GM19193 (cell line): ENCODE measurements around the gene TMA7B.

Experiments
- POLR2A ChIP-seq: IDR thresholded peaks from 4 replicates; pipeline ENCODE4 v1.6.1; 2011; ENCODE audit not compliant: insufficient read depth, insufficient read length; ENCODE audit errors: extremely low read depth

TMA7B gene

DNA sequence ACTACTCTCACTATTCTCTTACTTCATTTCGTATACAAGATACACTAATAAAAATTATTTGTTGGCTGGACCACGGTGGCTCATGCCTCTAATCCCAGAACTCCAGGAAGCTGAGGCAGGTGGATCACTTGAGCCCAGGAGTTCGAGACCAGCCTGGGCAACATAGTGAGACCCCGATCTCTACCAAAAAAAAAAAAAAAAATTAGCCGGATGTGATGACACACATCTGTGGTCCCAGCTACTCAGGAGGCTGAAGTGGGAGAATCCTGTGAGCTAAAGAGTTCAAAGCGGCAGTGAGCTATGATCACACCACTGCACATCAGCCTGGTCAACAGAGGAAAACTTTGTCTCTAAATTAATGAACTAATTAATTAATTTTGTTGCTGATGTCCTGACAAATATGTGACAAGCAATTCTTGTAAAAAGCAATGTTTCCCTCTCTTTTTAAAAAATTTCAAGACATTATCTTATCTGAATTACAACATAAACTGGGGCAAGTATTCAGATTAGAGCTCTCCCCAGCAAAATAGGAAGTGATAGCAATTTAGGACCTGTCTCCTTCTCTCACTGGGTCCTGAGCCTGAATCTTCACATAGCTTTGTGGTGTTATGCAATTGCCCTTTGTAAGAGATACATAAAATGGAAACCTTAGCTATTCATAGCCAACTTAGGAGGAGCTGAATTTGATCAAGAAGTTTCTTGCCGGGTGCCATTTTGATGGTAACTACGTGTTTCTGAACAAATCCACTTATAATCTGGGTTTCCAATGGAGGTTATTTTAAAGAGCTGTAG is 17.6 kb upstream of the TMA7B start:
- TF ChIP-seq POLR2A, result no peak

DNA sequence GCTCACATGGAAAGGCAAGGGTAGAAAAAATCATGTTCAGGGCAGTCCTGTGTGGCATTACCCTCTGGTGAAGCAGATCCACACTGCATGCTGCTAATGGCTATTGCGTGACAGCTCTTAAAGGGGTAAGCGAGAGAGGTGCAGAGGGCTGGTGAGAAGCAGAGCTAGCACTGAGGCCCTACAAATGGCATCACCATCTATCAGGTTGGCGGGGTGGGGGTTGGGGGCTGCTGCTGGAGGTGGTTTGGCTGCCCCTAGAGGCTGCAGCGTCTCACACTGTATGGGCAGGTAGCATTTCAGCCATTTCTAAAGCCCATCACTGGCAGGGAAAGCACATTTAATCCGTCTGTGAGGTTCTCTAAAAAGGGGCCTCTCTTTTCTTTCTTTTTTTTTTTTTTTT is 16.9 kb upstream of the TMA7B start:
- no peak for TF ChIP-seq POLR2A

GRCh38 chr22:39943953-39944872 is 16.0 kb upstream of the TMA7B start:
- TF ChIP-seq POLR2A, result no peak

- no peak for TF ChIP-seq POLR2A
These were observed 14.1 kb upstream of the TMA7B start for GRCh38 chr22:39946126-39946502.

DNA sequence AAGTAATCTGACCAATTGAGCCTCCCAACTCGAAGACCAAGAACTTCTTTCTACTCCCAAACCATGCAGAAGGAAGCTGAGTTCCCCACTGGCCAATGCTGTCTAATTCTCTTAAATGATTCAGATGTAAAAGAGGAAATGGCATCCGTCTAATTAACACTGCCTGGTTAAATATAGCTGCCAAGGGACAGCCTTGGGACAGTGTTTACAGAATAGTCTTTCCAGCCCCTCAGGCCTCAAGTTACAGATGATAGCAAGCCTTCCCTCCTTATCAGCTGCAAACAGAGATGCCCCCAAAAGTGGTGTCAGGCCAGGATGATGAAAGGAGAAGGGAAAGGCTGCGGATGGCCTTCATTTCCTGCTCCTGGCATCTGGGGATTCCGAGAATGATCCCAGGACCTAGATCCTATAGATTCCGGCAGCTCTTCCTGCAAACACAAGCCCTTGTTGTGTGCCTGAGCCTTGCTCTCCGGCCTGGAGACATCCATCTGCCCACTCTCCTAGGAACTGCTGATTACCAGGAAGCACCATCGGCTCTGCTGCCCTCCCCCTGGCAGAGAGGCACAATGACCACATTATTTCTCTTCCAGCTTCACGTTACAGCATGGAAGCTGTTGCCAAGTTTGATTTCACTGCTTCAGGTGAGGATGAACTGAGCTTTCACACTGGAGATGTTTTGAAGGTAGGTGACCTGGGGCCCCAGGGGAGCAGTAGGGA is 13.5 kb upstream of the TMA7B start:
- TF ChIP-seq POLR2A, result no peak

DNA sequence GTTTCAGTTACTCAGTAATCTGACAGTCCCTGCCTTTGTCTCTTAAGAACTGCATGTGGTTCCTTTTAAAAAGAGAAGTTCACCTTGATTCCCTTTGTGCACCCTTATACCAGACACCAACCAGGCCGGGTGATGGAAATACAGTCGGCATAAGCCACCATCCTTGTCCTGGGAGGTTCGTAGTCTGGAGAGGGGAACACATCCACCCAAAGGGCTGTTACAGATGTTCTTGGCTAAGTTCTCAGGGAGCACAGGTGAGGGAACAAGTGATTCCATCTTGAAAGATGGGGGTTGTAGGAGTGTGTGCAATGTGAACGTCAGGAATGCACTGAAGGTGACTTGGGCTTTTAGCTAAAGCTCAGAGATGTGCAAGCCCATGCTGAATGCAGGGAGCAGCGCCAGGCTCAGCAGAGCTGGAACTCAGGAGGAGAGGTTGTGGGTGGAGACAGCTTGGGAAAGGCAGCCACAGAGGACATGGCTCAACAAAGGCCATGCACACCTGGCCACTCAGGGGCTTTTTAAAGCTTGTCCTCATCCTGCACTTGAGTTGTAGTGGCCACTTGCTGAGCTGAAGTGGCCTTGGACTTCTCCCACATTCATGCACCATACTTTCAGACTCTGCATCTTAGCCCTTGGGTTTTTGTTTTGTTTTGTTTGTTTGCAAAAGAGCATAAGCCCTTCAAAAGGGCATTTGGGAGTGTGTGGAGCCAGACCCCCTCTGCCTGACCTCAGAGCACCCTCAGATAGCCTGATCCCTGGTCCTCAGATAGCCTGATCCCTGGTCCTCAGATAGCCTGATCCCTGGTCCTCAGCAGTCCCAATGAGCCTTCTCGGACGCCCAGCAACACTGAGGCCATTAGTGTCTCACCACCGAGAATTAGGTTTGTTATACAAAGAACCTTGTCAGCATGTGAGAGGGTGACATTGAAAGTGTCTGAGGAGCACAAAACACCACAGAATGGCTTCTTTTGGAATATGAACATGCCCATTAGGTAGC is 12.7 kb upstream of the TMA7B start:
- no peak for TF ChIP-seq POLR2A

DNA sequence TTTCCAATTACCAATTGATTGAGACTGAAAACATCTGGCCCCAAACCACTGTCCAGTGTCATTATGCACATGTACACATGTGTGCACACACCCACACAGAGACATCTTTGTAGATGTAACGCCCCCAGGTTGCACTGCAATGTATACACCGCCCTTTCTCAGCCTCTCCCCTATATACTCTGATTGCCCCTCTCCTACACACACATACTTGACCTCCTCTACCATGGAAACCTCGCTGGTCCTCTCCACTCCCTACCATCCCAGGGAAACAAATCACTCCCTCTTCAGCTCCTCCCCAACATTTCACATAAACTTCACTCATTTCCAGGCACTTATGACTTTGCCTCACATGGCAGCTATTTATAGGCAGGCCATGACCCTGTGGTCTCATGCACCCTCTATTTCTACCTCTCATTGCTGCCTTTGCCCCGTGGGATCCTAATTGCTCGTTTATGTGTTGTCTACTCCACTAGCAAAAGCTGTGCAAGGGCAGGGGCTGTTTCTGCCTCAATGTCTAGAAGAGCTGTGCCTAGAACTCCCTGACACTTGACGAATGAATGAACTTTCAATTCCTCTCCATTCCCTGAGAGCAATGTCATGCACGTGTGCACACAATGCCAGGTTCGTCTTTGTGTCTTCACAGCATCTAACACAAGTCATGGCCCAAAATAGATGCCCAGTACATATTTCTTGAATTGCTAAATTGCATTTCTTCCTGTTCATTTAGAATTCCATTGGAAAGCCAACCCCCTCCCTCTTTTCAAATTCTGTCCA is 10.0 kb upstream of the TMA7B start:
- no peak for TF ChIP-seq POLR2A

GRCh38 chr22:39952347-39952746 is 7.8 kb upstream of the TMA7B start:
- TF ChIP-seq POLR2A, result no peak

DNA sequence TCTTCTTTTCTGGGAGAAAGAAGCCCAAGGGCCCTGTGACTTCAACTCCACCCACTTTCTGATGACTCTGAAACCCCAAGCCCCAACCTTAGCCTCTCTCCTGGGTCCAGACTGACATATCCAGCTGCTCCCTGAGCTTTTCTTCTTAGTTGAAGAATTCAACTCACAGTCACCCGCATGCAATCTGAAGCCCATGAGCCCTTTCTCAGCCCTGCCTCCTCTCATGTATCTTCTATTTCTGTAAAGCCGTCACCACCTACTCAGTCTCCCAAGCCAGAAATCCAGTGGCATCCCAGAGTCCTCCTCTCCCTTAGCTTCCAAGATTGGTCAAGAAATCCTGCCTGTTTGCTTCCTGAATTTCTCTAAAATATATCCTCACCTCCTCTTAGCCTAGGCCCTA is 7.1 kb upstream of the TMA7B start:
- TF ChIP-seq POLR2A, result no peak

- TF ChIP-seq POLR2A, result no peak
These were observed 5.6 kb upstream of the TMA7B start for GRCh38 chr22:39954584-39955055.

DNA sequence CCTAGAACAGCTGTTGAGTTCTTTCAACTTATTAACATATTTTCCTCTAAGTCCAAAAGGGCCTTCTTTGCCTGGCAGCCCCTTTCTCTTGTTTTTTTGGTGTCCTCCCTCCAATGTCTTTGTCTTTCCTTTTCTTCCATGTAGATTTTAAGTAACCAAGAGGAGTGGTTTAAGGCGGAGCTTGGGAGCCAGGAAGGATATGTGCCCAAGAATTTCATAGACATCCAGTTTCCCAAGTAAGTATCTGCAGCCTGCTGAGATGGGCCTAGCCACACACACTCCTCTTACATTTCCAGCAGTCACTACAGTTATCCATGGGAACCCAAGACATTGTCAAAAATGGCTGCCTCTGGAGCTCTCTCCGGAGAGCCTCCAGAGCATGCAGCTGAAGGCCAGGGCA is 4.5 kb upstream of the TMA7B start:
- no peak for TF ChIP-seq POLR2A

- TF ChIP-seq POLR2A, result no peak
These were observed 3.1 kb upstream of the TMA7B start for GRCh38 chr22:39956932-39957664.
